ENCODE data around the gene CPLANE2.

Gene CPLANE2

DNA sequence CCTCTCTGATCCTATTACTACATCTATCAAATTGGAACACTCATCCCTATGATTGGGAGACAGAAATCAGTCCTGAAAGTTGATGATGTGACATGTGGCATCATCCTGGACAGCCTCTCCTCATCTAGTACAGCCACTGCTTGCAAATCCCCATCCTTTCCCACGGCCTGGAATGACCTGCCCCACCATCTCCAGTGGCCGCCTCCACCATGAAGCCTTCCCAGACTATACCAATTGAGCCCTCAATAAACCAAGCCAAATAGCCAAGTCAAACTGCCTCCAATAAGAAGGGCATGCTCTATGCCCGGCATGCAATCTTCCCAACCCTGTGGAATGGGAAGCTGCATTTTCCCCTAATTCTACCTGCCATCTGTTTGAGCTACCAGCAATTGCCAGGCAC, 24.0 kb downstream of the CPLANE2 start:
- TF ChIP-seq, protein P1, sequence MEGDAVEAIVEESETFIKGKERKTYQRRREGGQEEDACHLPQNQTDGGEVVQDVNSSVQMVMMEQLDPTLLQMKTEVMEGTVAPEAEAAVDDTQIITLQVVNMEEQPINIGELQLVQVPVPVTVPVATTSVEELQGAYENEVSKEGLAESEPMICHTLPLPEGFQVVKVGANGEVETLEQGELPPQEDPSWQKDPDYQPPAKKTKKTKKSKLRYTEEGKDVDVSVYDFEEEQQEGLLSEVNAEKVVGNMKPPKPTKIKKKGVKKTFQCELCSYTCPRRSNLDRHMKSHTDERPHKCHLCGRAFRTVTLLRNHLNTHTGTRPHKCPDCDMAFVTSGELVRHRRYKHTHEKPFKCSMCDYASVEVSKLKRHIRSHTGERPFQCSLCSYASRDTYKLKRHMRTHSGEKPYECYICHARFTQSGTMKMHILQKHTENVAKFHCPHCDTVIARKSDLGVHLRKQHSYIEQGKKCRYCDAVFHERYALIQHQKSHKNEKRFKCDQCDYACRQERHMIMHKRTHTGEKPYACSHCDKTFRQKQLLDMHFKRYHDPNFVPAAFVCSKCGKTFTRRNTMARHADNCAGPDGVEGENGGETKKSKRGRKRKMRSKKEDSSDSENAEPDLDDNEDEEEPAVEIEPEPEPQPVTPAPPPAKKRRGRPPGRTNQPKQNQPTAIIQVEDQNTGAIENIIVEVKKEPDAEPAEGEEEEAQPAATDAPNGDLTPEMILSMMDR (conservative IDR thresholded peaks at IDR 0.05; ENCODE audit: low read length): no peak
- DNase-seq (ENCODE audit: low read depth): no peak
- H3K4me3 ChIP-seq (ENCODE audit: low read length): no peak overlapping the region

DNA sequence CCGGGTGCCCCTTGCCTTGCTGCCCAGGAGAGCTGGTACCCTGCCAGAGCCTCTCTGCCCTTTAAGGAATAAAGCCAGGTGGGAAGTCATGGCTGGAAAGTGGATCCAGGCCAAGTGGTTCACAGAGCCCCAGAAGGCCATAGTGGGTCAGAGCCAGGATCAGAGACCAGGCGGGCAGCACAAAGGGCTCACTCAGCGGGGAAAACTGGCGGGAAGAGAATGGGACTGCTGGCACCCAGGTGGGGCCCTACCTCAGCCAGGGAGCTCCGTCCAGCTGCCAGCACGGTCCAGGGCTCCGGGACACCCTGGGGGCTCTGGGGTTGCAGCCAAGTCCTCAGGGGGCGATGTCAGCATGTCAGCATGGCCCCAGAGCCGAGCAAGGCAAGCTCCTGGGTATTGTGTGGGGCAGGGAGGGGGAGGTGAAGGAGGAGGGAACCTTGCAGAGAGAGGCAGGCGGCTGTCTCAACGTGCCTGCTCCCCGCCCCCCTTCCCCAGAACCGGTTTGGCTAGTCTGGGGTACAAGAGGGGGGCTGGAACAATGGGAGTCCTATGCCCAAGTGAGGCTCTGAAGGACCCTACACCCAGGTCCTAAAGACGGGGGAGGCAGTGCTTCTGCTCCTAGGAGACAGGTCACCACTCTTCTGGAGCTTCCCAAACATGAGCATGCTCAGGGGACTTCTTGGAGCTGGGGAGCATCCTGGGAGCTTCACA, 24.6 kb downstream of the CPLANE2 start, which contains the start of gene ARHGEF19:
Gene ARHGEF19 (minus strand): TSS at position 402 of the 711 bp plus-strand sequence. CDS start 3,598 bp downstream, outside the sequence.
- TF ChIP-seq, protein P1 (conservative IDR thresholded peaks at IDR 0.05; ENCODE audit: low read length): no peak
- no peak within 1 kb of the TSS for H3K4me3 ChIP-seq (ENCODE audit: low read length)
- no peak for DNase-seq (ENCODE audit: low read depth)

DNA sequence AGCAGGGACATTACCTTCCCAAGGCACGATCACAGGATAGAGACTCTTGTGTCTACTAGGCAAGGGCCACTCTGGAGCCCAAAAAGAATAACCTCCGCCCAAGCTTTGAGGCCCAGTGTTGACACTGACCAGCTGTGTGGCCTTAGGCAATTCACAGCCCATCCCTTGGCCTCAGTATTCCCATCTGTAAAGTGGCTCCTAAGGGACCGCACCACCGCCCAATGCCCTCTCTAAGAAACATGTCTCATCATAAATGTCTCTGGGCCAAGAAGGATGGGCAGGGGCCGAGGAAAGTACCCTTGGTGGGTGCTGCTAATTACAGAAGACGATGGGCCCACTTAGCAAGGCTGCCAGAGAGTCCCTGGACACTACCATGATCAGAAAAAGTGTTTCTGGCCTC, 25.2 kb downstream of the CPLANE2 start:
- DNase-seq (ENCODE audit: low read depth): no peak
- TF ChIP-seq, protein P1 (conservative IDR thresholded peaks at IDR 0.05; ENCODE audit: low read length): no peak
- no peak overlapping the region for H3K4me3 ChIP-seq (ENCODE audit: low read length)

DNA sequence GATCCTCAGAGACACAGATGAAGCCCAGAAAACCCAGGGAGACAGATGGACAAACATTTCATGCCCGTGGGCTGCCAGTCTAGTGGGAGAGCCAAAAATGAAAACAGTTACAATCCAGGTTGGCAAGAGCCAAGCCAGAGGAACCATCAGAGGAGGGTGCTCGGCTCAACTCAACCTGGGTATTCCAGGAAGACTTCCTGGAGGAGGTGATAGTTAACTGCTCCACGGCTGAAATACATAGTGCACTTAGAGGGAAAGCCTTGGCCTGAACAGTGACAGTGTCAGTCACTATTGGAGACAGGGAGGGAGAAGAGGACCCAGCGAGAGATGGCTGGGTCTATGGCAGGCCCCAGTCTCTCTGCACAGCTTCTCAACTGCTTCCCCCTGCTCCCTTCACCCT, 26.4 kb downstream of the CPLANE2 start:
- no peak for DNase-seq (ENCODE audit: low read depth)
- H3K4me3 ChIP-seq (ENCODE audit: low read length): no peak overlapping the region
- TF ChIP-seq, protein P1 (conservative IDR thresholded peaks at IDR 0.05; ENCODE audit: low read length): no peak

DNA sequence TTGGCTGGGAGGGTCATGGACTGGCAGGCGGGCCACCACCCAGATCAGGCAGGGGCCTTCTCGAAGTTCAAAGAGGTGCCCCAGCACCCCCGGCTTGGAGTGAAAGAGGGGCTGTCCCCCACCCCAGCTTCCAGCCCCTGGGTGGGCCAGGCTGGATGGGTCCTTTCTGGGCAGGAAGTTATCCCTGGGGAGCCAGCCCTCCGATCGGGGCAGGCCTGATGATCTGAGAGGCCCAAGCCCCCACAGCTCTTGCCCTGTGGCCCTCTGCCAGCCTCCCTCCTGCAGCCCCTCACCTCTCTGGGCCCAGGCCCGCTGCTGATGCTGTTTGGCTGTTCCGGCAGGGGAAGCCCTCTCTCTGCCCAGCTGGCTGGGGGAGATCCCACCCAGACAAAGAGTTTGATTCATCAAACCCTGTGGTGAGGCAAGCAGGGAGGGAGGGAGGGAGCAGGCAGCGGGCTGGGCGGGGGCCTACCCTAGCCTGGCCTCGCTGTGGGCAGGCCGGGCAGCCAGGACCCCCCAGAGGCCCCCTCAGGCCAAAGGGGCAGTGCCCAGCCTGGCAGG, 27.1 kb downstream of the CPLANE2 start:
- no peak overlapping the region for H3K4me3 ChIP-seq (ENCODE audit: low read length)
- DNase-seq (ENCODE audit: low read depth): no peak
- TF ChIP-seq, protein P1 (conservative IDR thresholded peaks at IDR 0.05; ENCODE audit: low read length): no peak

DNA sequence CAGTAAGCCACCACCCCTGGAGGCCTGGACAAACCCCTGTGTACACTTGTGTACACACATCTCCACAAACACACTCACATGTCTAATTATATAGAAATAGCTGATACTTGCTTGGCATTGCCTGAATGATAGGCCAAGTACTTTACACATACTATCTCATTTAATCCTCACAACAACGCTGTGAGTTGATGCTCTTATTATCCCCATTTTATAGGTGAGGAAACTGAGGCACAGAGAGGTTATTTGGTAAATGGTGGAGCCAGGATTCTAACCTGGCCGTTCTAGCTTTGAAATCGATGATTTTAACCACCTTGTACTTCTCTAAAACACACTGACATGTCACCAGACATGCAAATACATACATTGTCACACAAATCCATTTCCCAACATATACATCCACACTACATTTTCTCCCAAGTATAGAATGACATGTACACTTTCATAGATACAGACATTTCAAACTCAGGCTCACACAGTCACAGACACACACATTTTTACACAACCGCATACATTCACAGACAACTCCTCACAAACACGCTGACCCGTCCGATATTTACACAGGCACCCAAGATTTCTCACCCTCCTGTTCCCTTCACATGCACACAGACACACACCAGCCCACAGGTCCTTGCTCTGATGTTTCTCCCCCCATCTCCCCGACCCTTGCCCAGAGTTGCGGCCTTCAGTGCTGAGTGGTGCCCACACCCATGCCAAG, 27.7 kb downstream of the CPLANE2 start:
- H3K4me3 ChIP-seq (ENCODE audit: low read length): no peak overlapping the region
- TF ChIP-seq, protein P1 (conservative IDR thresholded peaks at IDR 0.05; ENCODE audit: low read length): no peak
- no peak for DNase-seq (ENCODE audit: low read depth)

All from AG10803 (cell line).